ENCODE data around the gene POU3F3. TPM values are rescaled to one million over a fixed set of nuclear protein-coding genes. Genes with fewer than 3 reads are reported as not detected.

POU3F3 gene
- polyA plus RNA-seq, 1 donor (not counting 4 experiments of a cell fraction or from before 2014, with no cell fraction given), result not detected

DNA sequence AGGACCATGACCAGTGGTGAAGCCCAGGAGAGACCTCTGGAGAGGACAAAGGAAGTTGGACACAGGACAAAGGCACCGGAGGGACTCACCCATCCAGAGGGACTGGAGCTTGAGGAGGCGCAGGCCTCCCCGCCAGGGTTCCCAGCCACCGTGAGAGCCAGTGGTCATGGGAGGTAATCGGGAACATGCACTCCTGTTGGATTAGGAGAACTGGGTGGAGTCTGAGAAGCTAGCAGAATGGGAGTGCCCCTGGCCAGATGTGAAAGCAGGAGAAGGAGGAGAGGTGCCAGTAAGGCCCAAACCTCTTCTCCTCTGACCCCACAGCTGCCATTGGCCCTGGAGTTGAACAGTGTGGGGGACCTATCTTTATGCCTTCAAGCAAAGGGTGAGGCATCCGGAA lies 20.3 kb downstream of the POU3F3 start:
- DNase-seq (ENCODE audit: low read depth, low spot score) (no peak), FAIRE-seq (no peak)
- dilution Hi-C loops (cut with MboI; ENCODE audit: extremely low pct_ligation_motif_present, low sequenced_read_pairs), result no loop called here
- Histone ChIP-seq H4K20me1 (ENCODE audit: control insufficient read depth, extremely low read depth, insufficient read depth, low read length) (no peaks in the 10 kb centered on the region), H3K9me3 (ENCODE audit: control insufficient read depth, low read depth, low read length) (no peaks in the 10 kb centered on the region), H2AFZ (ENCODE audit: control insufficient read depth, low read length) (no peak overlapping the region), H3K4me2 (ENCODE audit: control insufficient read depth, extremely low read depth, insufficient read depth, low read depth, low read length) (no peak overlapping the region), H3K9ac (ENCODE audit: control insufficient read depth, extremely low read depth, insufficient read depth, low read length) (no peak overlapping the region), H3K27me3 (ENCODE audit: control insufficient read depth, extremely low read depth, insufficient read depth, low read length) (peaks cover 47% of the 10 kb centered on the region), H3K27ac (ENCODE audit: control insufficient read depth, insufficient read depth, low read length) (no peak overlapping the region), H3K36me3 (ENCODE audit: control insufficient read depth in 2 of 2, extremely low read depth in 1 of 2, insufficient read depth in 2 of 2, low read length in 2 of 2) (no peaks in the 10 kb centered on the region), H3K4me1 (ENCODE audit: control insufficient read depth, extremely low read depth, insufficient read depth, low read length) (no peaks in the 10 kb centered on the region), H3K4me3 (ENCODE audit: control insufficient read depth in 2 of 3, extremely low read depth in 1 of 3, insufficient read depth in 2 of 3, low read depth in 1 of 3, low read length in 3 of 3) (no peak overlapping the region), H3K79me2 (ENCODE audit: control insufficient read depth, insufficient read depth, low read length) (no peaks in the 10 kb centered on the region), H3K9me1 (ENCODE audit: control insufficient read depth, extremely low read depth, insufficient read depth, low read length) (no peaks in the 10 kb centered on the region)
- TF ChIP-seq, protein P1, sequence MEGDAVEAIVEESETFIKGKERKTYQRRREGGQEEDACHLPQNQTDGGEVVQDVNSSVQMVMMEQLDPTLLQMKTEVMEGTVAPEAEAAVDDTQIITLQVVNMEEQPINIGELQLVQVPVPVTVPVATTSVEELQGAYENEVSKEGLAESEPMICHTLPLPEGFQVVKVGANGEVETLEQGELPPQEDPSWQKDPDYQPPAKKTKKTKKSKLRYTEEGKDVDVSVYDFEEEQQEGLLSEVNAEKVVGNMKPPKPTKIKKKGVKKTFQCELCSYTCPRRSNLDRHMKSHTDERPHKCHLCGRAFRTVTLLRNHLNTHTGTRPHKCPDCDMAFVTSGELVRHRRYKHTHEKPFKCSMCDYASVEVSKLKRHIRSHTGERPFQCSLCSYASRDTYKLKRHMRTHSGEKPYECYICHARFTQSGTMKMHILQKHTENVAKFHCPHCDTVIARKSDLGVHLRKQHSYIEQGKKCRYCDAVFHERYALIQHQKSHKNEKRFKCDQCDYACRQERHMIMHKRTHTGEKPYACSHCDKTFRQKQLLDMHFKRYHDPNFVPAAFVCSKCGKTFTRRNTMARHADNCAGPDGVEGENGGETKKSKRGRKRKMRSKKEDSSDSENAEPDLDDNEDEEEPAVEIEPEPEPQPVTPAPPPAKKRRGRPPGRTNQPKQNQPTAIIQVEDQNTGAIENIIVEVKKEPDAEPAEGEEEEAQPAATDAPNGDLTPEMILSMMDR (optimal IDR thresholded peaks at IDR 0.05 in 1 of 3, IDR thresholded peaks at IDR 0.05 in 1 of 3, conservative IDR thresholded peaks at IDR 0.05 in 1 of 3; ENCODE audit: extremely low read depth in 1 of 3, insufficient read depth in 2 of 3, low read length in 3 of 3), result no peak
- TF ChIP-seq EZH2 (IDR thresholded peaks at IDR 0.05; ENCODE audit: low read length), result no peak

DNA sequence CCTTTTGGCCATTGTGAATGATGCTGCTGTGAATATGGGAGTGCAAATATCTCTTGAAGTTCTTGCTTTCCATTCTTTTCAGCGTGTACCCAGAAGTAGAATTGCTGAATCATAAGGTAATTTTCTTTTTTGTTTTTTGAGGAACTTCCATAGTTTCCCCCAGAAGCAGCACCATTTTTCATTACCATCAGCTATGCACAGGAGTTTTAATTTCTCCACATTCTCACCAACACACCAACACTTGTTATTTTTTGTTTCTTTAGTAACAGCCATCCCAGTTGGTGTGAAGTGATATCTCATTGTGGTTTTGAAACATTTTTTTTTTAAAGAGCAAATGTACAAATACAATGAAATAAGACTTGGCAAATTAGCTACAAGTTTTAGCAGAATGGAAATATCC lies 21.3 kb downstream of the POU3F3 start:
- no peaks in the 10 kb centered on the region for H3K9me3 ChIP-seq (ENCODE audit: control insufficient read depth, low read depth, low read length)
- peaks cover 37% of the 10 kb centered on the region for H3K27me3 ChIP-seq (ENCODE audit: control insufficient read depth, extremely low read depth, insufficient read depth, low read length)
- H2AFZ ChIP-seq (ENCODE audit: control insufficient read depth, low read length), result no peak overlapping the region
- H3K4me2 ChIP-seq (ENCODE audit: control insufficient read depth, extremely low read depth, insufficient read depth, low read depth, low read length), result no peak overlapping the region
- H3K36me3 ChIP-seq (ENCODE audit: control insufficient read depth in 2 of 2, extremely low read depth in 1 of 2, insufficient read depth in 2 of 2, low read length in 2 of 2), result no peaks in the 10 kb centered on the region
- no peaks in the 10 kb centered on the region for H3K4me1 ChIP-seq (ENCODE audit: control insufficient read depth, extremely low read depth, insufficient read depth, low read length)
- no peak overlapping the region for H3K9ac ChIP-seq (ENCODE audit: control insufficient read depth, extremely low read depth, insufficient read depth, low read length)
- no peaks in the 10 kb centered on the region for H3K9me1 ChIP-seq (ENCODE audit: control insufficient read depth, extremely low read depth, insufficient read depth, low read length)
- dilution Hi-C loops (cut with MboI; ENCODE audit: extremely low pct_ligation_motif_present, low sequenced_read_pairs), result no loop called here
- FAIRE-seq, result no peak
- TF ChIP-seq EZH2 (IDR thresholded peaks at IDR 0.05; ENCODE audit: low read length), result no peak
- TF ChIP-seq, protein P1 (optimal IDR thresholded peaks at IDR 0.05 in 1 of 3, IDR thresholded peaks at IDR 0.05 in 1 of 3, conservative IDR thresholded peaks at IDR 0.05 in 1 of 3; ENCODE audit: extremely low read depth in 1 of 3, insufficient read depth in 2 of 3, low read length in 3 of 3), result no peak
- no peak overlapping the region for H3K27ac ChIP-seq (ENCODE audit: control insufficient read depth, insufficient read depth, low read length)
- no peak for DNase-seq (ENCODE audit: low read depth, low spot score)
- no peak overlapping the region for H3K4me3 ChIP-seq (ENCODE audit: control insufficient read depth in 2 of 3, extremely low read depth in 1 of 3, insufficient read depth in 2 of 3, low read depth in 1 of 3, low read length in 3 of 3)
- H4K20me1 ChIP-seq (ENCODE audit: control insufficient read depth, extremely low read depth, insufficient read depth, low read length), result no peaks in the 10 kb centered on the region
- no peaks in the 10 kb centered on the region for H3K79me2 ChIP-seq (ENCODE audit: control insufficient read depth, insufficient read depth, low read length)

Measured in keratinocyte (primary cell).